ENCODE results near the gene BRD9. TPM values are rescaled to one million over a fixed set of nuclear protein-coding genes. Genes with fewer than 3 reads are reported as not detected.

BRD9 gene
- total RNA-seq, 1 experiment from 2014 or later = 55.6 TPM

DNA sequence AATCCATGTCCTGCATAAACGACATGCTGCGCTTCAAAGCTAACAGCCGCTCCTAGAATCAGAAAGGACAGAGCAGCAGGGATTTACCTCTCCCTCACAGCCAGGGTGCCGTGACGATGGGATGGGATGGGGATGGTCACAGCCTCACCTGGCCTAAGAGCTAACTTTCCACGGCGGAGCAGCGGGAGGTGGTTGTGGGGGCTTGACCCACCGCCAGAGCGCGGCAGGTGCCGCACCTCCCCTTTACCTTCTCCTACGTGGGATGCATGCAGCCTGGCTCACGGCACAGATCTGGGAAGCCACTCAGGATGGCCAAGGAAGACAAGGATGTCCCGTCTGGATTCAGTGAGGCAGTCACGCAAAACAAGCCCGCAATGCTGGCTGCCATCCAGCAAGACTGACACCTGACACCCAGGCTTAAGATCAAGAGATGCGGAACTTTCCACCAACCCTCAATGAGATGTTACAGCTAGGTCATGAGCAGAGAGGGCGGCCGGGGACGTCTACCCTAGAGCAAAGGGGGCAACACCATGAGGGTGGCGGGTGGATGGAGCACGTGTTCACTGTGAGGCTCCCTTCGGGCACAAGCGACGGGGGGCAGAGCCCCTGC, 5.8 kb downstream of the BRD9 start:
- Mint-ChIP-seq H3K4me3 (no peak overlapping the region), H3K27ac (no peak overlapping the region), H3K9me3 (peaks cover 5% of the 10 kb centered on the region), H3K36me3 (peaks cover 94% of the 10 kb centered on the region), H3K27me3 (ENCODE audit: low read depth) (no peaks in the 10 kb centered on the region), H3K4me1 (peaks cover 9% of the 10 kb centered on the region)
- TF ChIP-seq NR1H2 (CRISPR knock-in tag; IDR thresholded peaks at IDR 0.05) (no peak), GABPB1 (CRISPR knock-in tag; IDR thresholded peaks at IDR 0.05) (no peak), ZNF423 (CRISPR knock-in tag; IDR thresholded peaks at IDR 0.05) (no peak), ARID4B (CRISPR knock-in tag; IDR thresholded peaks at IDR 0.05; ENCODE audit: borderline replicate concordance) (no peak), FOXJ3 (CRISPR knock-in tag; IDR thresholded peaks at IDR 0.05; ENCODE audit: borderline replicate concordance) (no peak), KAT7 (CRISPR knock-in tag; IDR thresholded peaks at IDR 0.05; ENCODE audit: borderline replicate concordance) (no peak), ZNF121 (CRISPR knock-in tag; IDR thresholded peaks at IDR 0.05) (no peak), TP53 (CRISPR knock-in tag; IDR thresholded peaks at IDR 0.05) (no peak), ZSCAN18 (CRISPR knock-in tag; IDR thresholded peaks at IDR 0.05) (no peak), SP1 (CRISPR knock-in tag; conservative IDR thresholded peaks at IDR 0.05) (no peak), PRDM15 (CRISPR knock-in tag; IDR thresholded peaks at IDR 0.05) (no peak), CBFB (CRISPR knock-in tag; IDR thresholded peaks at IDR 0.05; ENCODE audit: low read depth) (no peak), ETV6 (CRISPR knock-in tag; IDR thresholded peaks at IDR 0.05) (no peak)
- TF ChIP-seq, protein P1, sequence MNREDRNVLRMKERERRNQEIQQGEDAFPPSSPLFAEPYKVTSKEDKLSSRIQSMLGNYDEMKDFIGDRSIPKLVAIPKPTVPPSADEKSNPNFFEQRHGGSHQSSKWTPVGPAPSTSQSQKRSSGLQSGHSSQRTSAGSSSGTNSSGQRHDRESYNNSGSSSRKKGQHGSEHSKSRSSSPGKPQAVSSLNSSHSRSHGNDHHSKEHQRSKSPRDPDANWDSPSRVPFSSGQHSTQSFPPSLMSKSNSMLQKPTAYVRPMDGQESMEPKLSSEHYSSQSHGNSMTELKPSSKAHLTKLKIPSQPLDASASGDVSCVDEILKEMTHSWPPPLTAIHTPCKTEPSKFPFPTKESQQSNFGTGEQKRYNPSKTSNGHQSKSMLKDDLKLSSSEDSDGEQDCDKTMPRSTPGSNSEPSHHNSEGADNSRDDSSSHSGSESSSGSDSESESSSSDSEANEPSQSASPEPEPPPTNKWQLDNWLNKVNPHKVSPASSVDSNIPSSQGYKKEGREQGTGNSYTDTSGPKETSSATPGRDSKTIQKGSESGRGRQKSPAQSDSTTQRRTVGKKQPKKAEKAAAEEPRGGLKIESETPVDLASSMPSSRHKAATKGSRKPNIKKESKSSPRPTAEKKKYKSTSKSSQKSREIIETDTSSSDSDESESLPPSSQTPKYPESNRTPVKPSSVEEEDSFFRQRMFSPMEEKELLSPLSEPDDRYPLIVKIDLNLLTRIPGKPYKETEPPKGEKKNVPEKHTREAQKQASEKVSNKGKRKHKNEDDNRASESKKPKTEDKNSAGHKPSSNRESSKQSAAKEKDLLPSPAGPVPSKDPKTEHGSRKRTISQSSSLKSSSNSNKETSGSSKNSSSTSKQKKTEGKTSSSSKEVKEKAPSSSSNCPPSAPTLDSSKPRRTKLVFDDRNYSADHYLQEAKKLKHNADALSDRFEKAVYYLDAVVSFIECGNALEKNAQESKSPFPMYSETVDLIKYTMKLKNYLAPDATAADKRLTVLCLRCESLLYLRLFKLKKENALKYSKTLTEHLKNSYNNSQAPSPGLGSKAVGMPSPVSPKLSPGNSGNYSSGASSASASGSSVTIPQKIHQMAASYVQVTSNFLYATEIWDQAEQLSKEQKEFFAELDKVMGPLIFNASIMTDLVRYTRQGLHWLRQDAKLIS (CRISPR knock-in tag; IDR thresholded peaks at IDR 0.05; ENCODE audit: borderline replicate concordance) = no peak
- TF ChIP-seq, protein P2, sequence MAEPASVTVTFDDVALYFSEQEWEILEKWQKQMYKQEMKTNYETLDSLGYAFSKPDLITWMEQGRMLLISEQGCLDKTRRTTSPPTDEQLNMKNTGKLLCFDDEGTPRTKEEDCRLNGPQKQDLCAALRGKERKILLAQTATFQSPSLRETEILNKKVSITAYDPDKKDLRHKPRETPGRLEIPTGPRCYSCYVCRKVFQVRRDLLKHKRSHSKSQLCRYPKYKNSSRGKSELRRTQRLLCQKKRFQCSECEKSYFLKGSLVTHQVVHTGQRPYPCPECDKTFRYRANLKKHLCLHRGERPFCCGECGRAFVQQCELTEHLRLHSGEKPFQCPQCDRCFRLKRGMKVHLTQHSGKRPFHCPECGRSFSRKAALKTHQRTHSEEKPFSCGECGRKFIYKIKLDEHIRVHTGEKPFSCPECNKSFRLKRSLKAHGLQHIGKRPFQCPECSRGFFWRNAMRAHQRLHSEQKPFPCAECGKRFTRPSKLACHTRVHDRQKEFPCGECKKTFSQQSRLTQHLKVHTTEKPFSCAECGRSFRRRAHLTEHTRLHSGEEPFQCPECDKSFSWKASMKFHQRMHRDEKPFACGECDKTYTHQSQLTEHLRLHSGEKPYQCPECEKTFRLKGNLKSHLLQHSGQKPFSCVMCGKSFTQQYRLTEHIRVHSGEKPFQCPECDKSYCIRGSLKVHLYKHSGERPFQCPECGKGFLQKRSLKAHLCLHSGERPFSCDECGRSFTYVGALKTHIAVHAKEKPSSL (CRISPR knock-in tag; conservative IDR thresholded peaks at IDR 0.05) = no peak
- TF ChIP-seq, protein P3, sequence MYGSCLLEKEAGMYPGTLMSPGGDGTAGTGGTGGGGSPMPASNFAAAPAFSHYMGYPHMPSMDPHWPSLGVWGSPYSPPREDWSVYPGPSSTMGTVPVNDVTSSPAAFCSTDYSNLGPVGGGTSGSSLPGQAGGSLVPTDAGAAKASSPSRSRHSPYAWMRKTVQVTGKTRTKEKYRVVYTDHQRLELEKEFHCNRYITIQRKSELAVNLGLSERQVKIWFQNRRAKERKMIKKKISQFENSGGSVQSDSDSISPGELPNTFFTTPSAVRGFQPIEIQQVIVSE (CRISPR knock-in tag; IDR thresholded peaks at IDR 0.05; ENCODE audit: borderline replicate concordance) = no peak
- TF ChIP-seq, protein P4, sequence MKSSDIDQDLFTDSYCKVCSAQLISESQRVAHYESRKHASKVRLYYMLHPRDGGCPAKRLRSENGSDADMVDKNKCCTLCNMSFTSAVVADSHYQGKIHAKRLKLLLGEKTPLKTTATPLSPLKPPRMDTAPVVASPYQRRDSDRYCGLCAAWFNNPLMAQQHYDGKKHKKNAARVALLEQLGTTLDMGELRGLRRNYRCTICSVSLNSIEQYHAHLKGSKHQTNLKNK (CRISPR knock-in tag; IDR thresholded peaks at IDR 0.05) = no peak
- TF ChIP-seq, protein P5, sequence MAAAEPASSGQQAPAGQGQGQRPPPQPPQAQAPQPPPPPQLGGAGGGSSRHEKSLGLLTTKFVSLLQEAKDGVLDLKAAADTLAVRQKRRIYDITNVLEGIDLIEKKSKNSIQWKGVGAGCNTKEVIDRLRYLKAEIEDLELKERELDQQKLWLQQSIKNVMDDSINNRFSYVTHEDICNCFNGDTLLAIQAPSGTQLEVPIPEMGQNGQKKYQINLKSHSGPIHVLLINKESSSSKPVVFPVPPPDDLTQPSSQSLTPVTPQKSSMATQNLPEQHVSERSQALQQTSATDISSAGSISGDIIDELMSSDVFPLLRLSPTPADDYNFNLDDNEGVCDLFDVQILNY (CRISPR knock-in tag; IDR thresholded peaks at IDR 0.05) = no peak
- ChIA-PET POLR2A (no interaction called here), CTCF (no interaction called here)
- DNase-seq (ENCODE audit: low spot score) (no peak), ATAC-seq (no peak)

Measured in WTC11 (cell line).